CD4-positive, alpha-beta T cell (primary cell): ENCODE results near the gene NELL2. TPM values are rescaled to one million over a fixed set of nuclear protein-coding genes. Genes with fewer than 3 reads are reported as not detected.
"Not testable (repeated sequence)": the region's sequence is repeated elsewhere in the genome, so short reads cannot be mapped to it uniquely, and the experiment has no call there.

Experiments
- ATAC-seq: fragments of 200-7000 bp; cut with Tn5 transposase; one replicate; pipeline ENCODE4 v1.10.0; 2022; ENCODE audit warnings: mild to moderate bottlenecking; ENCODE audit not compliant: poor library complexity
- CTCF ChIA-PET: fragments of 350-600 bp; sonication (Branson Sonifier 250); formaldehyde crosslinking; loops from one replicate; lab custom pipeline; 2021; ENCODE audit warnings: antibody characterized with exemption, inconsistent platforms; lab: Charles Lee
- POLR2A ChIA-PET: fragments of 350-600 bp; sonication (Branson Sonifier 250); formaldehyde crosslinking; loops from one replicate; lab custom pipeline; 2021; ENCODE audit warnings: antibody characterized with exemption, inconsistent platforms; lab: Charles Lee
- DNase-seq, 14 experiments: peaks; one replicate each; pipeline ENCODE4 v3.0.0-alpha.2; 2013 to 2020; ENCODE audit warnings: mixed read lengths in 2 of 14
- H3K27ac ChIP-seq, 2 donors: one replicate each; pipeline versions ENCODE4 v1.5.1 to v1.7.0; 2013; ENCODE audit warnings: low read length in 2 of 2, low read depth in 1 of 2, mild to moderate bottlenecking in 1 of 2
- H3K27me3 ChIP-seq, 2 experiments: 1 replicate in 1 of 2; 2 replicates in 1 of 2; pipeline versions ENCODE4 v1.6.1 to v1.7.0; 2013; ENCODE audit warnings: low read length in 2 of 2, control low read depth in 1 of 2, mild to moderate bottlenecking in 1 of 2, moderate library complexity in 1 of 2; ENCODE audit not compliant: insufficient read depth in 2 of 2, control insufficient read depth in 1 of 2
- H3K36me3 ChIP-seq: one replicate; pipeline ENCODE4 v1.6.1; 2013; ENCODE audit warnings: low read length, control low read depth; ENCODE audit not compliant: insufficient read depth
- H3K4me1 ChIP-seq: one replicate; pipeline ENCODE4 v1.6.1; 2013; ENCODE audit warnings: low read length, control low read depth; ENCODE audit not compliant: insufficient read depth
- H3K4me3 ChIP-seq: one replicate; pipeline ENCODE4 v1.5.1; 2013; ENCODE audit warnings: mild to moderate bottlenecking, low read length, moderate library complexity
- H3K9me3 ChIP-seq, 2 experiments: 1 replicate in 1 of 2; 2 replicates in 1 of 2; pipeline versions ENCODE4 v1.6.1 to v1.7.0; 2013; ENCODE audit warnings: low read length in 2 of 2, mild to moderate bottlenecking in 2 of 2, control low read depth in 1 of 2, moderate library complexity in 1 of 2; ENCODE audit not compliant: control insufficient read depth in 1 of 2, insufficient read depth in 1 of 2
- H3K27ac Mint-ChIP-seq: one replicate; pipeline ENCODE4 v1.8.0; 2020; ENCODE audit warnings: mixed read lengths
- H3K27me3 Mint-ChIP-seq: one replicate; pipeline ENCODE4 v1.8.0; 2021; ENCODE audit warnings: mixed read lengths
- H3K36me3 Mint-ChIP-seq: one replicate; pipeline ENCODE4 v1.8.0; 2021; ENCODE audit warnings: low read depth, mixed read lengths
- H3K4me1 Mint-ChIP-seq: one replicate; pipeline ENCODE4 v1.8.0; 2021; ENCODE audit warnings: low read depth, mixed read lengths
- H3K4me3 Mint-ChIP-seq: one replicate; pipeline ENCODE4 v1.8.0; 2020; ENCODE audit warnings: mild to moderate bottlenecking, mixed read lengths
- H3K9me3 Mint-ChIP-seq: one replicate; pipeline ENCODE4 v1.8.0; 2020; ENCODE audit warnings: mixed read lengths
- intact Hi-C, 2 experiments: fragments of 100-400 bp; cut with DNase I in 1 of 2; cut with micrococcal nuclease in 1 of 2; formaldehyde crosslinking; loops; one replicate each; pipeline versions ENCODE4 v1.15.1 to v1.9.0; 2023 to 2025; cut with DNase I, micrococcal nuclease
- total RNA-seq, 174 experiments: library from RNA in 2 of 174; stranded (reverse) in 2 of 174; gene quantifications; one replicate each; pipeline ENCODE4 v1.2.3 and lab custom pipeline; 2021 to 2026
- TF ChIP-seq, protein P1 (sequence below): fragments of 200-600 bp; IDR thresholded peaks from one replicate; pipeline ENCODE4 v1.8.0; 2022; ENCODE audit warnings: antibody characterized with exemption, mild to moderate bottlenecking

Gene NELL2
- total RNA-seq, 2 experiments from 2014 or later = 142 to 147 TPM

DNA sequence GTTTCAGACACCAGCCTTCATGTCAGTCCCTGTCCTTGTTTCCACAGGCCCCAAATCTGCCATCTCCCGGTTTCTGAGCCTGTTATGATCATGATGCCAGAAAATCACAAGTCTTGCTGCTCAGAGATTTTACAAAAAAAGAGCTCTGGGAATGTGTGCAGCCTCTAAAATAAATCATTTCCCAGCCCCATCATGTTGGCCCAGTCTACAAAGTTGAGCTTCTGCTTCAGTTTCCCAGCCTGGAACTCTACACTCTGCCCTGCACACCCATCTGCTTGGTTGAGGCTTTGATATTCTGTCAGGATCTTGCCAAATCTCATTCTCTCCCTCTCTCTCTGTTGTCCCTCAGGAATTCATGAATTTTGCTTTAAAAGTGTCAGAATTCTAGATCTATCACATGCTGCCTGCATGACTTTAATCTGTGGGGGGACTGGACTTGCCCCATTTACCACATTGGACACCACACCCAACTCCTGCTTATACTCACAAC is 45.5 kb downstream of the NELL2 start:
- Histone ChIP-seq H3K36me3 (no peaks in the 10 kb centered on the region), H3K27me3 (no peaks in the 10 kb centered on the region), H3K27ac (no peak overlapping the region), H3K9me3 (no peaks in the 10 kb centered on the region), H3K4me1 (peaks cover 34% of the 10 kb centered on the region), H3K4me3 (no peak overlapping the region)
- intact Hi-C loops = no loop called here
- ChIA-PET CTCF (interaction anchor here (1.0 to 1.6 kb wide), 3 partner anchors 15 to 33 kb away, joined by 3 to 4 read pairs (median 3); no protein-coding TSS in a partner anchor), POLR2A (interaction anchor here (1.3 to 6.0 kb wide), 2 partner anchors 16 to 45 kb away, joined by 7 to 71 read pairs; partner anchors contain the start of gene NELL2)
- Mint-ChIP-seq H3K27me3 (no peaks in the 10 kb centered on the region), H3K27ac (peak overlapping the region; percentile 94), H3K4me3 (peak overlapping the region; percentile 3), H3K4me1 (peaks cover 75% of the 10 kb centered on the region), H3K9me3 (no peaks in the 10 kb centered on the region), H3K36me3 (peaks cover 9% of the 10 kb centered on the region)
- TF ChIP-seq, protein P1, sequence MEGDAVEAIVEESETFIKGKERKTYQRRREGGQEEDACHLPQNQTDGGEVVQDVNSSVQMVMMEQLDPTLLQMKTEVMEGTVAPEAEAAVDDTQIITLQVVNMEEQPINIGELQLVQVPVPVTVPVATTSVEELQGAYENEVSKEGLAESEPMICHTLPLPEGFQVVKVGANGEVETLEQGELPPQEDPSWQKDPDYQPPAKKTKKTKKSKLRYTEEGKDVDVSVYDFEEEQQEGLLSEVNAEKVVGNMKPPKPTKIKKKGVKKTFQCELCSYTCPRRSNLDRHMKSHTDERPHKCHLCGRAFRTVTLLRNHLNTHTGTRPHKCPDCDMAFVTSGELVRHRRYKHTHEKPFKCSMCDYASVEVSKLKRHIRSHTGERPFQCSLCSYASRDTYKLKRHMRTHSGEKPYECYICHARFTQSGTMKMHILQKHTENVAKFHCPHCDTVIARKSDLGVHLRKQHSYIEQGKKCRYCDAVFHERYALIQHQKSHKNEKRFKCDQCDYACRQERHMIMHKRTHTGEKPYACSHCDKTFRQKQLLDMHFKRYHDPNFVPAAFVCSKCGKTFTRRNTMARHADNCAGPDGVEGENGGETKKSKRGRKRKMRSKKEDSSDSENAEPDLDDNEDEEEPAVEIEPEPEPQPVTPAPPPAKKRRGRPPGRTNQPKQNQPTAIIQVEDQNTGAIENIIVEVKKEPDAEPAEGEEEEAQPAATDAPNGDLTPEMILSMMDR = no peak
- ATAC-seq = no peak
- DNase-seq = no peak

DNA sequence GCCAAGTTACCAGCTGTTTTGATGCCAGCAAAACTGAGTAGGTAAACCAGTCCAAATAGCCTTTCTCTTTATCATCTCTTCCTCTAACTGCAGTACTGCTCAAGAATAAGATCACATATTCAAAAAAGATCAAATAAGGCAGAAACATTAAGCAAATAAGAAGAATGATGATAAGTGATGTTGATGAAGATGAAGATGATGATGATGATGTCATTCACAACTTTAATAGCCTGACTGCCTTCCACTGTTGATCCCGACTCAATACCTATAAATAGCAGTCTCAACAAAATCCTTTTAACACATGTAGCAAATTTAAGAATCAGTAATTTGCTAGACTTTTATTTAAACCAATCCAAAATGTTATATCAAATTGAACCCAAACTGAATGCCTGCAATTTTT is 47.1 kb downstream of the NELL2 start:
- H3K4me3 ChIP-seq = no peak overlapping the region
- ChIA-PET CTCF (interaction anchor here (1.4 to 1.6 kb wide), 2 partner anchors 12 to 13 kb away, joined by 3 to 4 read pairs; no protein-coding TSS in a partner anchor), POLR2A (interaction anchor here (0.8 to 6.0 kb wide), 6 partner anchors 8 to 45 kb away, joined by 3 to 71 read pairs (median 10); partner anchors contain the start of gene NELL2)
- H3K4me3 Mint-ChIP-seq = peak overlapping the region; percentile 28
- H3K9me3 ChIP-seq = no peaks in the 10 kb centered on the region
- TF ChIP-seq, protein P1 = no peak
- intact Hi-C loops = loop anchor here in 1 of 2 experiments (2.0 kb wide), 1 partner anchor 36 kb away; no protein-coding TSS in a partner anchor
- H3K4me1 Mint-ChIP-seq = peaks cover 70% of the 10 kb centered on the region
- H3K27ac ChIP-seq = peak overlapping the region; percentile 48 to 59
- peaks cover 23% of the 10 kb centered on the region for H3K4me1 ChIP-seq
- H3K36me3 Mint-ChIP-seq = peaks cover 9% of the 10 kb centered on the region
- no peak for ATAC-seq
- H3K27ac Mint-ChIP-seq = peak overlapping the region; percentile 94
- DNase-seq = no peak
- H3K9me3 Mint-ChIP-seq = peaks cover 3% of the 10 kb centered on the region
- no peaks in the 10 kb centered on the region for H3K27me3 Mint-ChIP-seq
- no peaks in the 10 kb centered on the region for H3K27me3 ChIP-seq
- no peaks in the 10 kb centered on the region for H3K36me3 ChIP-seq

DNA sequence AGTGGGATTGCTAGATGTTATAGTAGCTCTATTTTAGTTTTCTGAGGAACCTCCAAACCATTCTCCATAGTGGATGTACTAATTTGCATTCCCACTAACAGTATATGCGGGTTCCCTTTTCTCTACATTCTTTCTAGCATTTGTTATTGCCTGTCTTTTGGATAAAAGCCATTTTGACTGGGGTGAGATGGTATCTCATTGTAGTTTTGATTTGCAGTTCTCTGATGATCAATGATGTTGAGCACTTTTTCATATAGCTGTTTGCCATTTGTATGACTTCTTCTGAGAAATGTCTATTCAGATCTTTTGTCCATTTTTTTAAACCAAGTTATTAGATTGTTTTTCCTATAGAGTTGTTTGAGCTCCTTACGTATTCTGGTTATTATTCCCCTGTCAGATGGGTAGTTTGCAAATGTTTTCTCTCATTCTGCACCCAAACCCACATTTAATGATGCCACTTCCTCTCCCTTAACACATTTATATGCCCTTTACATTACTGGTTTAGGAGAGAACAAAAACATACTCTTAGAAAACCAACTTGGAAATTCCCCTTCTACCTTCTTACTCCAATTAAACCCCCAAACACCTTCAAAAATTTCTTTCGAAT is 48.2 kb downstream of the NELL2 start:
- Mint-ChIP-seq H3K27me3 (no peaks in the 10 kb centered on the region), H3K4me1 (peaks cover 67% of the 10 kb centered on the region), H3K4me3 (peak overlapping the region; percentile 78), H3K27ac (peak overlapping the region; percentile 94), H3K36me3 (peaks cover 14% of the 10 kb centered on the region), H3K9me3 (peaks cover 5% of the 10 kb centered on the region)
- Histone ChIP-seq H3K4me1 (peaks cover 23% of the 10 kb centered on the region), H3K9me3 (no peaks in the 10 kb centered on the region), H3K27ac (peak overlapping the region; percentile 48 to 59), H3K4me3 (peak overlapping the region; percentile 17), H3K36me3 (no peaks in the 10 kb centered on the region), H3K27me3 (no peaks in the 10 kb centered on the region)
- TF ChIP-seq, protein P1 = no peak
- POLR2A ChIA-PET = interaction anchor here (0.8 to 6.0 kb wide), 13 partner anchors 8 to 48 kb away, joined by 3 to 71 read pairs (median 6); partner anchors contain the start of gene NELL2
- peak; percentile 86 for ATAC-seq
- peak in 3 of 14 experiments; percentile 76 to 79 (median 77) for DNase-seq
- intact Hi-C loops = loop anchor here in 1 of 2 experiments (1.0 to 2.0 kb wide), 2 partner anchors 20 to 37 kb away; no protein-coding TSS in a partner anchor
- CTCF ChIA-PET = interaction anchor here (1.0 to 3.9 kb wide), 4 partner anchors 15 to 56 kb away, joined by 3 to 22 read pairs (median 6); no protein-coding TSS in a partner anchor

DNA sequence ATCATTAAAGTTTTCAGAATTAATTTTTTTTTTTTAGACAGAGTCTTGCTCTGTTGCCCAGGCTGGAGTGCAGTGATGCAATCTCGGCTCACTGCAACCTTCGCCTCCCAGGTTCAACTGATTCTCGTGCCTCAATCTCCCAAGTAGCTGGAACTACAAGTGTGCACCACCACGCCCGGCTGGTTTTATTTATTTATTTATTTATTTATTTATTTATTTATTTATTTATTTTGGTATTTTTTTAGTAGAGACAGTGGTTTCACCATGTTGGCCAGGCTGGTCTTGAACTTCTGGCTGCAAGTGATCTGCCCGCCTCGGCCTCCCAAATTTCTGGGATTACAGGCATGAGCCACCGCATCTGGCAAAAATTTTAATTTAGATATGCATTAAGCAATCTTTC is 54.4 kb downstream of the NELL2 start:
- not testable (repeated sequence) for H3K9me3 Mint-ChIP-seq, H3K27ac ChIP-seq, H3K27ac Mint-ChIP-seq, H3K4me3 Mint-ChIP-seq, H3K27me3 Mint-ChIP-seq, H3K27me3 ChIP-seq, ATAC-seq, H3K9me3 ChIP-seq, H3K4me3 ChIP-seq, H3K36me3 ChIP-seq, DNase-seq
- POLR2A ChIA-PET = interaction anchor here (0.9 to 1.1 kb wide), 3 partner anchors 8 to 54 kb away, joined by 3 to 7 read pairs (median 6); partner anchors contain the start of gene NELL2
- peaks cover 64% of the 10 kb centered on the region for H3K4me1 Mint-ChIP-seq
- H3K4me1 ChIP-seq = peaks cover 13% of the 10 kb centered on the region
- CTCF ChIA-PET = interaction anchor here (1.1 kb wide), 2 partner anchors 9 to 11 kb away, joined by 3 to 4 read pairs; no protein-coding TSS in a partner anchor
- peaks cover 10% of the 10 kb centered on the region for H3K36me3 Mint-ChIP-seq
- intact Hi-C loops = loop anchor here in 1 of 2 experiments (2.0 kb wide), 1 partner anchor 31 kb away; no protein-coding TSS in a partner anchor
